Endometrium (tissue), 2 donors: ENCODE results near the gene ANKMY1.

Experiments
- FAIRE-seq: peaks from 2 replicates; lab custom pipeline; 2012; peaks lifted over from hg19 to GRCh38; lab: Jason Lieb, UNC
- donor health status: control.
- donor health status: control.

The ANKMY1 gene

GRCh38 chr2:240458900-240459391 is 98.8 kb downstream of the ANKMY1 start:
- no peak for FAIRE-seq

DNA sequence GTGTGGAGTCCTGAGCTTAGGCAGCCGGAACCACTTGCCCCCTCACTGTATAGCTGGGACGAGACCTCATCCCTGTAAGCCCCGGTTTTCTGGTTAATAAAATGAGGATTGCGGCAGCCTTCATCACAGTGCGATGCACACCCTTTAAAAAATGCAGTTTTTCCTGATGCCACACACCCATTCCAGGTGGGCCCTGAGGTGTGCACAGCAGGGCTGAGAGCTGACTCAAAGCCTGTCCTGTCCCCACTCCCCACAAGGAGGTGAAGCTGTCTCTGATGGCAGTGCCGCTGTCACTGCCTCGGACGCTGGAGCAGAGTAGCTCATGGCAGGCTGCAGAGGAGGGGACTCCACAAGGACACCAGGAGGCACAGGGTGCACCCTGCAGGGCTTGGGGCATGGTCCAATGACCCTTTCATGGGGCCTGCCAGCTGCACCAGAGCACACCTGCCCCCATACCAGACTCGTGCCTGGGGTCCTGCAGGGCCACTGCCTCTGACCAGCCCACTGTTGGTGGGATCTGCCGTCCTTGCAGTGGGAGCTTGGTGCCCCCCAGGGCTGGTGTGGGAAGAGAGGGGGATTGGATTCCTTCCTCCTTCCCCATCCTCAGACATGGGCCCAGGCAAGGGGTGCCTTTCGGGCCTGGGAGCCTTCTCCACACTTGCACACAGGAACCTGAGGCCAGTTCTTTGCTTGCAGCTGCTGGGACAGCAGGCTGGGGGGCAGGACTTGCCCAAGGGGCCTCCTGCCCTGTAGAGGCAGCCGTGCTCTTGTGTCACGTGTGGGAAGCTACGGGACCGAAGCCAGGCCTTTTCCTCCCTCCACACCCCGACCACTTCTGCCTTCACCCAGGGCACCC is 99.5 kb downstream of the ANKMY1 start:
- no peak for FAIRE-seq

DNA sequence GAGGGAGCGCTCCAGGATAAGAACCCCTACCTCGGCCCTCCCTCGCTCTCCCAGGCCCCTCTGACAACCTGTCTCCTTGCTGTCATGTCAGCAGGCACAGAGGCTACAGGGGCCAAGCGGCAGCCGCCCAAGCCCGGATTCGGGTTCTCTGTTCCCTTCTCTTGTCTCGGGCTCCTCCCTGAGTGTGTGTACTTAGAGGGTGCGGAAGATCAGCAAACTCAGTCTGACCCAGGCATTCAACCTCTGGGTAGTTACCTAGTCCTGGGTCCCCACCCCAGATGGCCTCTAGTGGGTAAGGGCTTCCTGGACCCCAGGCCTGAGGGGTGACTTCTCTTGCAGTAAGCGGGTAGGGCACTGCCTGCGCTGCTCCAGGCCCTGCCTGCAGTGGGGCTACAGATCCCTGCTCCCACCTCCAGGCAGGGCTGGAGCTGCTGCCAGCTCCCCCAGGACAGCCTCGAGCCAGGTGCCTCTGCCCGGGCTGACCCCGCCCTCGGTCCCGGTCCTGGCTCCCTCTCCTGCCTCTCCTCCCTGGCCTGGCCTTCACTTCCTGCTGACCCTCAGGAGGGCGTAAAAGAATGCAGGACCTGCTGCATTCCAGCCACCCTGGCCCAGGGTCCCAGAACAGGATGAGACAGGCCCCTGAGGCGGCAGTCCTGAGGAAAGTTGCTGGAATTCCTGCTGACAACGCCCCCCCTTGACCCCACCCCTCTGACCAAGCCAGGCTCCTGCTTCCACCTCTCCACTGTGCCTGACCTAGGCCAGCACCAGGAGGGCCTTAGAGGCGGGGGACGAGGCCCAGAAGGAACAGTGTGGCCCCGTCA is 100.4 kb downstream of the ANKMY1 start:
- FAIRE-seq: no peak

DNA sequence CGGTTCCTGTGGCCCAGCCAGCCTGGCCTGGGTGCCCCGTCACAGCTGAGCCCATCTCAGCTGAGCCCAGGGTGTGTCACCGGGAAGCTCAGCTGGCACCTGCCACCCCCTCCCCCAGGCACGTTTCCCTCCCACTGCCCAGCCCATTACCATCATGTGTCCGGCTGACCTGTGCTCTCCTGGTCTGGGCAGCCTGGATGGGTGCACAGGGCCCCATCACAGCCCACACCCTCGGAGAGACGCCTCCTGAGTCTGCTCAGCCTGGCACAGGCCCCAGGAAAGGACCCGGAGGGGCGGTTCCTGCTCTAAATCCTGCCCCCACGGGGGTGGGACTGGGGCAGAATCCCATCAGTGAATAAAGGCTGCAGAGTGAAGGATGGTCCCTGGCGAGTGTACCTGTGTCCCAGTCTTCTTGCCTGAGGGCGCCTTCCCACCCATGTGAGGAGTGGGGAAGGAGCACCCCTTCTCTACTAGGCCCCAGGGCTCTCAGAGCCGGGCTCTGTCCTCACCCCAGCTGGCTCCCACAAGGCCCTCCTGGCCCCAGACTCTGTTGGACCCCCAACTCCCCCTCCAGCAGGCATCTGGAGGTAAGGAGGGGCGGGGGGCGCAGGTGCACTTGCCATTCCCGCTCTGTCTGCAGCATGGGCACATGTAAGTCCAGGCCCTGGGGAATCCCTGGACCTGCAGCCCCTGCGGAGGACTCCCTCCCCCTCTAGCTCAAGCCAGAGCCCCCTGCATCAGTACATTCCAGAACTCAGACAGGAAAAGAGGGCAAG is 101.2 kb downstream of the ANKMY1 start:
- no peak for FAIRE-seq

DNA sequence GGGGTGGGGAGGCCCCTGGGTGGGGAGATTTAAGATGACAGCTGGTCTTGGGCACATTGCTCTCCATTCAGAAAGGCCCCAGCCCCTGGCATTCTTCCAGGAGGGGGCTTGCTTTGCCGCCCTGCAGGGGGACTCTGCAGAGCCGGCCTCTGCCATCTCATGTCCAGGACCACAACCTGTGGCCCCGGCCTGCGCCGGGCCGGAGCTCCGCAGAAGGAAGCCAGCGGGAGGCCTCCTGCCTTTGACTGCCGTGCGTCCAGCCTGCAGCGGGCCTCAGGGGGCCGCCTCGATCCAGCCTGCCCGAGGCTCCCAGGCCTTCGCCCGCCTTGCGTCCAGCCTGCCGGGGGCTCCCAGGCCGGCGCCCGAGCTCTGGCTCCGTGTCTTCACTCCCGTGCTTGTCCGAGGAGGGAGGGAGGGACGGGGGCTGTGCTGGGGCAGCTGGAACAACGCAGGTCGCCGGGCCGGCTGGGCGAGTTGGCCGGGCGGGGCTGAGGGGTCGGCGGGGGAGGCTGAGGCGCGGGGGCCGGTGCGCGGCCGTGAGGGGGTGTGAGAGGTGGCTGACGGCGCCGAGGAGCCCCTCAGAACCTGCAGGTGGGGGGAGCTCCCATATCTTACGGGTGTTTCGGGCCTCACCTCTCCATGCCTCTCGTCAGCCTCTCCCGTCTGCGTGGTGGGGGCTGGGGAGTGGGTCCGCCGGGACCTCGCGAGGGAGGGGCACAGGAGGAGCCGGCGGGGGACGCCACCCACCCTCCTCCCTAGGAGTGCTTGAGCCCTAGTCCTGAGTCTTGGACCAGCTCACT is 101.9 kb downstream of the ANKMY1 start:
- FAIRE-seq: no peak

- no peak for FAIRE-seq
These were observed 102.5 kb downstream of the ANKMY1 start for GRCh38 chr2:240455272-240455646.

DNA sequence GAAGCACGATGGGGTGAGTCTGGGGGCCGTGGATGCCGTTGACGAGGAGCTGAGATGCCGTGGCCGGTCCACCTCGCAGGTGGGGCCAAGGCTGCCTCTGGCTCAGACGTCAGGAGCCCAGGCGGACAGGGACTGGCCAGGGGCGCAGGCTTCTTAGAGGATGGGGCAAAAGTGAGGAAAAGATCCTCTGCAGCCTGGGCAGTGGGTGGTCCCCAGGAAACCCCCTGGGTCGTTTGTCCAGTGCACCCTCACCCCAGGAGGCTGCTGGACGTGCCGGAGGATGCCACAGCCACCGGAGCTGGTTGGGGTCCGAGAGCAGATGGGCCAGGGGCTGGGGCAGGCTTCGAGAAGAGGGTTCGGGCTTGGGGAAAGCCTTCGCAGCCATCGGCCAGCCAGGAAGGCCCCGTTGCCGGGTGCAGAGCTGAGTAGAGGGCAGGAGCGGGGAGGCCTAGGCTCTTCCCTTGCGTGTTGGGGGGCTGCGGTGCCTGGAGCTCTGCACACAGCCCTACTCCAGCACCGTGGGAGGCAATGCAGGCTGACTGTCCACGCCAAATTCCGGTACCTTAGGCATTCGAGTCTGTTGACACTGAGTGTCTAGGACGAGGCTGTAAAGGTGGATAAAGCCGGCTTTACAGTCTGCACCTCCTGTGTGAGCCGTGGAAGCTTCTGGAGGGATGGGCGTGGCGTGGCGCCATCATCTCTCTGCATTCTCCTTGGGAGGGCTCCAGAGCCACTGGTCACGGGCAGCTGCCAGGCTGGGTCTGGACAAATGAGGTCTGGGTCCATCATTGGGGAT is 103.5 kb downstream of the ANKMY1 start:
- no peak for FAIRE-seq

GRCh38 chr2:240453461-240454105 is 104.2 kb downstream of the ANKMY1 start:
- FAIRE-seq: no peak

DNA sequence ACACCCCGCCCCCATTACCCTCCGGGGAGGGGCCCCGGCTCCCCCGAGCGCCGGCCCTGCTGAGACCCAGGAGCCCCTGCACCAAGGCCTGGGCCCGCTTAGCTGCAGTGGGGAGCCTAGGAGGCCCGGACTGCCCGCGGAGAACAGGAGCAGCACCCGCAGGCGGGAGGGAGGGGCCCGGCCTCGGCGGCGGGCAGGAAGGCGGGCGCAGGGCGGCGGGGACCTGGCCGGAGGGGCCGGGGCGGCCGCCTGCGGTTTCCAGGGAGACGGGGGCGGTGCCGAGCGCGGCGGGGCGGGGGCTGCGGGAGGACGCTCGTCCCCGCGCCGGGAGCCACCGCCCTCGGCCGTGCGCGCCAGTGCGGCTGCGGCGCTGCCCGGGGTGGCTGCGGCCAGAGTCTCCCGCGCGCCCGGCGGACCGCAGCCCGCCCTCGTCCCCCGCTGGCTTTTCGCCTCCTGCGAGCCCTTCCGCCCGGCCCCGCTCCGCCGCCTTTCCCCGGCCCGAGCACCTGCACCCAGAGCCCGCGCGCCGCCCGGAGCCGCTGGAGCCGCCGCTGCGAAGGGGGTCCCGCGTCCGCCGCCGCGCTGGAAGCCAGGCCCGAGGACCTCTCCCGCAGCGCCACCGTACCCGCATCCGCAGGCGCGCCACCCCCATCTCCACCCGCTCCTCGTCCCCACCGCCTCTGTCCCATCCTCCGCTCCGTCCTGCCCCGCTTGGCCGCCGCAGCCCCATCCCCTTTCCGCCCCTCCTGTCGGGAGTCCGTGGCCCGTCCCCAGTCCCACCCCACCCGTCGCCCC is 105.1 kb downstream of the ANKMY1 start:
- no peak for FAIRE-seq

DNA sequence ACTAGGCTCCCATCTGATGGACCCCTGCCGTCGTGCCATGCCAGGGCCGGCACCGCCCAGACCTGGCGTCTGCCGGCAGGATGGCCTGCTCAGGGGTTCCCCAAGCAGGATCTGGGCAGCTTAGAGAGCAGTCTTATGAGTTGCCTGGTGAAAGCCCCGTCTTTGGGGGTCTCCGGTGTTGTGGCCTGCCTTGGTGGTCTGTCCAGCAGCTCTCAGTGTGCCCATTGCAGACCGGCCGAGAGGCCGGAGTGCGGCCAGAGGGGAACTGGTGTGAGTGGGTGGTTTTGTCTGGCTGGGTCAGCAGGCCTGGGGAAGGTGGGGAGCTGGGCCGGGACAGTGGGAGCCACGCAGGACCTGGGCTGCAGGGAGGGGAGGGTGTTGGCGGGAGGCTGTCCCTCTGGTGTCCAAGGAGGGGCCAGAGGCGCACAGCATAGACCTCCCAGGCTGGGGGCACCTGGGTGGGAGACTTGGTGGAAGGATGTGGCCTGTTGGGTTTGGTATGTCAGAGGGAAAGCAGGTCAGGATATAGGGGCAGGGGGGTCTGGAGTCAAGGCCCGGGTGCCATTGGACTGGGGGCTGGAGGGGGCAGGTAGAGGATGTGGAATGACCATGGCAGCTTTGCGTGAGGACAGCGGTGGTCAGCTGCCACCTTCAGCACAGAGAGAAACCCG is 105.9 kb downstream of the ANKMY1 start:
- FAIRE-seq: no peak

GRCh38 chr2:240451108-240451611 is 106.6 kb downstream of the ANKMY1 start:
- FAIRE-seq: no peak

DNA sequence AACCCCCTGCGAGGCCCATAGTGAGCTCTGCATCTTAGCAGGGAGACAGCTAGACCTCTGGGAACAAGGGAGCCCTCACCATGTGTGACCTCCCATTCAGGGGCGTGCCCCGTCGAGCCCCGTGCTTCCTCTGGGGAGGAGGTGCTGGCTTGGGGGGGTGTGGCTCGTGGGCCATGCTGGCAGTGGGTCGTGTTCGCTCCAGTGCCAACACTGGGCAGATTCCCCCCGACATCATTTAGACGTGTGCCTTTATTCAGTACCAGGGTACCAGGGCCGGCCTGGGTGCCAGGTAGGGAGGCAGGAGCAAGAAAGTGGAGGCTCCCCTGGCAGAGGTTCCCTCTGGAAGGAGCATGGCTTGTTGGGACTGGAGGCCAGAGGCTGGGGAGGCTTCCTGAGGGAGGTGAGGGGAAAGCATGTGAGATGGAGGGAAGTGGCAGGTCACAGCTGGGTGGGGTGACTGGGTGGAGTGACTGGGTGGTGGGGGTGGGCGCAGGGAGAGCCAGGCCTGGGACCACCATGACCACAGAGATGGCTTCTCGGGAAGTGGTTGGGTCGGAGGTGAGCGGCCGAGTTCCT is 107.2 kb downstream of the ANKMY1 start:
- no peak for FAIRE-seq

GRCh38 chr2:240449764-240450531 is 107.8 kb downstream of the ANKMY1 start:
- FAIRE-seq: no peak

DNA sequence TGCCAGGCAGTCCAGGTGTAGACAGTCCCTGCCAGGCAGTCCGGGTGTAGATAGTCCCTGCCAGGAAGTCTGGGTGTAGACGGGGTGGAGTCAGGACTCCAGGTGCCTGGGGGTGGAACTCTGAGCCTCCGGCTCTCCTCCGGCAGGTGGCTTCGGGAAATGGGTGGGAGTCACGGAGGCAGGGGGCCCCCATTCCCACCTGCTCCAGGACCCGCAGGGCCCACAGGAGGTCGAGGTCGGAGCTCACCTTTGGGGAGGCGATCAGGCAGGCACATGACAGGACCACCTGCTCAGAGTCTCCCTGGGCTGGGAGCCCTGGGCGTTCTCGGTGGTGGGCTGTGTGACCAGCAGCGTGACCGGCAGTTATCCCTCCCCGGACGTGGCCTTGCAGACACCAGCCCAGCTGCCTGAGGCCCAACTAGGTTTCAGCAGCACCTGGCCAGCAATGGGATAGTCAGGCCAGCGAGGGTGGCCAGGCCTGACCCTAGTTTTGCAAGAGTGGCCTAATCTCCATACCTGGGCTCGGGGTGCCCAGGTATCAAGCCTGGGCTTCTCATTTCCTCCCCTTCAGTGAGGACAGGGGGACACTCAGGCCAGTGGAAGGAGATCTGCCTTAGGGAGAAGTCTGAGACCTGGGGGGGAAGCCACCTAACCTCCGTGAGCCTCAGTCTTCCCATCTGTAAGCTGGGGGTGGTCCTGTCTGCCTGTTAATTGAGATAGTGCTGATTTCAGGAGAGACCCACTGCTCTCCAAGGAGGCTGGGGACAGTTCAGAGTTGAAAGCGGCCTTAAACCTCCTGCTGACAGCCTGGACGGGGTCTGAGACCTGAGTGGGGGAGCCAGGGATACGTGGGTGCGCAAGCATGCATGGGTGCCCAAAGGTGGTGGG is 109.2 kb downstream of the ANKMY1 start:
- no peak for FAIRE-seq

DNA sequence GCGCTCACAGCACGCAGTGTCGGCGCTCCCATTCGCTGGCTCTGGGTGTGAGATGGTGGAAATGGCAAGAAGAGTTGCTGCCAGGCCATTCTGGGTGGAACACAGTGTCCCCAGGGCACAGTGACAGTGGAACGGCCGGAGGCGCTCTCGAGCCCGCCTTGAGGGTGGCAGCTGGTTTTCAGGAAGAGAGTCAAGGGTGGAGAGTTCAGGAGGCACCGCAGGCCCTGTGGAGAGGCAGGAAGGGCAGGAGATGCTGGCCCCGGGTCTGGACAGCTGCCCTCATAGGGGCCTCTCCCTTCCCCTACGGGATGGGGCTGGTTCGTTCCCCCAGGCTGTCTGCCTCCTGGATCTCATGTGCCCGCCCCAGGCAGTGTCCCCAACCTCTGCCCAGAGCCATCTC is 109.9 kb downstream of the ANKMY1 start:
- no peak for FAIRE-seq

GRCh38 chr2:240447331-240447730 is 110.5 kb downstream of the ANKMY1 start:
- FAIRE-seq: no peak
